NCI-H524 treated with DMSO at 0.1 percent for 48 hours (cell line): ENCODE data around the gene TCEAL7.
"Not testable (repeated sequence)": the region's sequence is repeated elsewhere in the genome, so short reads cannot be mapped to it uniquely, and the experiment has no call there.

Experiments
- DNase-seq: peaks from one replicate; lab custom pipeline; 2025; lab: John Stamatoyannopoulos, UW

Gene TCEAL7

GRCh38 chrX:103329991-103330390 is at the start of gene TCEAL7:
TSS of gene TCEAL7 (plus strand) at chrX:103330239. CDS start at chrX:103331404, 1,165 bp downstream.
- peak; percentile 89 for DNase-seq

GRCh38 chrX:103293118-103293517 is 36.9 kb upstream of the TCEAL7 start:
- DNase-seq = no peak

- no peak for DNase-seq
Measured at GRCh38 chrX:103304705-103305104, 25.3 kb upstream of the TCEAL7 start.

GRCh38 chrX:103305666-103306065 is 24.4 kb upstream of the TCEAL7 start:
- not testable (repeated sequence) for DNase-seq

- no peak for DNase-seq
Measured at GRCh38 chrX:103309860-103310554, 20.0 kb upstream of the TCEAL7 start.

GRCh38 chrX:103310555-103311398 is 19.3 kb upstream of the TCEAL7 start, which contains the start of gene BEX2:
TSS of gene BEX2 (minus strand) at chrX:103310990. CDS start at chrX:103309976, 1,014 bp downstream.
- peak; percentile 33 for DNase-seq

- no peak for DNase-seq
Measured at GRCh38 chrX:103311399-103311780, 18.6 kb upstream of the TCEAL7 start.

- no peak for DNase-seq
Measured at GRCh38 chrX:103330681-103331288, 746 bp downstream of the TCEAL7 start.

GRCh38 chrX:103338663-103339062 is 8.6 kb downstream of the TCEAL7 start:
- no peak for DNase-seq

GRCh38 chrX:103343105-103343504 is 13.1 kb downstream of the TCEAL7 start:
- no peak for DNase-seq

- DNase-seq = no peak
Measured at GRCh38 chrX:103344606-103345005, 14.6 kb downstream of the TCEAL7 start.

GRCh38 chrX:103347682-103348397 is 17.8 kb downstream of the TCEAL7 start:
- no peak for DNase-seq

GRCh38 chrX:103356130-103356798 is 26.2 kb downstream of the TCEAL7 start, which contains the start of gene TCEAL9:
TSS of gene TCEAL9 (plus strand) at chrX:103356506. CDS start at chrX:103357685, 1,179 bp downstream.
- peak; percentile 62 for DNase-seq

GRCh38 chrX:103356858-103357257 is 26.8 kb downstream of the TCEAL7 start:
- no peak for DNase-seq

- no peak for DNase-seq
Measured at GRCh38 chrX:103357871-103358270, 27.8 kb downstream of the TCEAL7 start.

GRCh38 chrX:103359605-103360004 is 29.6 kb downstream of the TCEAL7 start:
- DNase-seq = not testable (repeated sequence)

GRCh38 chrX:103360092-103360491 is 30.1 kb downstream of the TCEAL7 start:
- DNase-seq = no peak

GRCh38 chrX:103360916-103361315 is 30.9 kb downstream of the TCEAL7 start:
- no peak for DNase-seq

- DNase-seq = no peak
Measured at GRCh38 chrX:103361798-103362197, 31.8 kb downstream of the TCEAL7 start.

- DNase-seq = no peak
Measured at GRCh38 chrX:103362474-103362873, 32.4 kb downstream of the TCEAL7 start.

GRCh38 chrX:103363046-103363445 is 33.0 kb downstream of the TCEAL7 start:
- DNase-seq = no peak
